Measurements from ENCODE around the gene CLIC4.
"Not testable (repeated sequence)": the region's sequence is repeated elsewhere in the genome, so short reads cannot be mapped to it uniquely, and the experiment has no call there.

CLIC4 gene

DNA sequence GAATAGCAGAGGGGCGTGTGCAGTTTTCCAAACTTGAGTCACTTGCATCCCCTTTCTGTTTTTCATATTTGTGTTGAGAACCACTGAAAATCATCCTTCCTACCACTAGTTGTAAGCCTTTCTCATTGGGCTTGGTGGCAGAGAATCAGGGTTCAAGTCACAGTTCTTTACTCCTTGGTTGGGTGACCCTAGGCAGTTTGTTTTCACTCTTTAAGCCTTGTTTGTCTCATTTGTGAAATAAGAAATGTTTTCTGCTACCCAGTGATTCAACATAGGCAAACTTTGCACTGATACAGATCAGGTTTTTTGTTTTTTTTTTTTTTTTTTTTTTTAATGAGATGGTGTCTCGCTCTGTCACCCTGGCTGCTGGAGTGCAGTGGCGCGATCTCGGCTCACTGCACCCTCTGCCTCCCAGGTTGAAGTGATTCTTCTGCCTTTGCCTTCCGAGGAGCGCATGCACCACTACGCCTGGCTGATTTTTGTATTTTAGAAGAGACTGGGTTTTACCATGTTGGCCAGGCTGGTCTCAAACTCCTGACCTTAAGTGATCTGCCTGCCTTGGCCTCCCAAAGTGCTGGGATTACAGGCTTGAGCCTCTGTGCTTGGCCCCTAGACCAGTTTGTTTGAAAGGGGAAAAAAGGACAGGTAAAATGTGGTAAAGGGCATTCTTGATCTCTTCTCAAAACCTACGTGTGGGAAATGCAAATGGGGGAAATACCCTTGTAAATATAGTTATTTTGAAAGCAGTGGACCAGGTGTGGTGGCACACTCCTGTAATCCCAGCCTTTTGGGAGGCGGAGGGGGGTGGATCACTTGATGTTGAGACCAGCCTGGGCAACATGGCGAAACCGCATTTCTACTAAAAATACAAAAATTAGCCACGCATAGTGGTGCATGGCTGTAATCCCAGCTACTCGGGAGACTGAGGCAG lies 3.2 kb downstream of the CLIC4 start:
- DNase-seq (ENCODE audit: low spot score) = no peak

DNA sequence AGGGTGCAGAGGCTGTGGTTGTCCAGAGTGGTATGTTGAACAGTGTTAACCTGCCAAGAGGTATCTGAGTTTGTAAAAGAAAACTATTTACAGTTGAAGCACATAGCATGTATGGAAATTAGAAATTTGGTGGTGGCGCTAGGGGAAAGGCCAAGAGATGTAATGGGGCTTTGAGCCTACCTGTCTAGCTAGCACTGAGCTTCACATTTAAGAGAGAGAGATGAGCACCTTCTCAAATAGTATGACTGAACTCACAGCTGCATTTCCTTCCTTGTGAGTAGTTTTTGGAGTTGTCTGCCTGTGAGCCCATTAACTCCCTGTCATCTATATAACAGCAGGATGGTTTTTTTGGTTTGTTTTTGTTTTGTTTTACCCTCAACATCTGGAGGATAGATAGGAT lies 4.0 kb downstream of the CLIC4 start:
- DNase-seq (ENCODE audit: low spot score) = no peak

GRCh38 chr1:24749886-24750285 lies 4.6 kb downstream of the CLIC4 start:
- DNase-seq (ENCODE audit: low spot score) = no peak

DNA sequence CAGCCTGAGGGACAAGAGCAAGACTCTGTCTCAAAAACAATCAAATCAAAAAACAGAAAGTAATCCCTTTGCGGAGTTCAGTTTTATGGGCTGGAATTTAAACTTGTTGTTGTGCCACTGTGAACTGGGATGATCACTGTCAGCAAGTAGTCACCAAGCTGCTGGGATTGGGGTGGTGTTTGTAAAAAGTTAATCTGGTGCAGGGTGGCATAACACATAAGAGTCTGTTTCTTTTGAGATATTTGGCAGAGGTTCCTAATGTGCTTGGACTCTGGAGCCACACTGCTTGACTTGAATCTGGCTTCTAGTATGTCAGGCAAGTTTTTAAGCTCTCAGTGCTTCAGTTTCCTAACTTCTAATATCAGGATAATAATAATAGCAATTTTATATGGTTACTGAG lies 6.6 kb downstream of the CLIC4 start:
- no peak for DNase-seq (ENCODE audit: low spot score)

- DNase-seq (ENCODE audit: low spot score) = no peak
These were observed 7.1 kb downstream of the CLIC4 start for GRCh38 chr1:24752305-24752704.

DNA sequence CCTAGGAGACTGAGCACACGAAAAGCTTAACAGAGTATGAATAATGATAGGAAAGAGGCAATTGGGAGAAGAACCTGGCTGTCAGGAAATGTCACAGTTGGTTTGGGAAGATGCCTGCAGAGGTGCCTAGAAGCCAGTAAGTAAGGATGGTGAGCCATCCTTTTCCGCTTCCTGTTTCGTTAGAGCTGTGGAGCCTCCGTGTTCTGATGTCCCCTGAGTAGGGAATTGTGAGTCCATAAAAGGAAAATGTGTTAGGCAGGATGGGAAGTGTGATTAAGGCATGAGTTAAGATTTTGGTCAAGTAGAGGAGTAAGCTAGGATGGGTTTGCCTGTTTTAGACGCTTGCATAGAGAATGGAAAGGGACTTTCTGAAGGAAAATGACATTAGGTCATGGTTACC lies 9.0 kb downstream of the CLIC4 start:
- no peak for DNase-seq (ENCODE audit: low spot score)

GRCh38 chr1:24755323-24755722 lies 10.1 kb downstream of the CLIC4 start:
- not testable (repeated sequence) for DNase-seq (ENCODE audit: low spot score)

- no peak for DNase-seq (ENCODE audit: low spot score)
These were observed 11.1 kb downstream of the CLIC4 start for GRCh38 chr1:24756395-24756794.

GRCh38 chr1:24759492-24759891 lies 14.2 kb downstream of the CLIC4 start:
- no peak for DNase-seq (ENCODE audit: low spot score)

DNA sequence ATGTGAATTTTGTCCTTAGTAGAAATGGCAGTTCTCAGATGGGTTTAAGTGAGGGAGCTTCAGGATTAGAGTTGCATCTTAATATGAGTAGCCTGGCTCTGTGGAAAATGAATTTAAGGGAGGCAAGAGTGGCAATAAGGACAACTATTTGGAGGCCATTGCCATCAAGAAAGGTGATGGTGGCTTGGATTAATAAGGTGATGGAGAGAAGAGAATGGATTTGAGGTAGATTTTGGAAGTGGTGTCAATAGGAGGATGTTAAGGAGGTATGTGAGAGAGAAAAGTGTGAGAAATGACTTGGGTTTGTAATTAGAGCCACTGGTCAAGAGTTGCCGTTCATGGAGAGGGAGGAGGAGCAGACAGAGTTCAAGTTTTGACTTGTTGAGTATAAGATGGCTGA lies 16.3 kb downstream of the CLIC4 start:
- DNase-seq (ENCODE audit: low spot score) = no peak

- no peak for DNase-seq (ENCODE audit: low spot score)
These were observed 17.0 kb downstream of the CLIC4 start for GRCh38 chr1:24762133-24762676.

DNA sequence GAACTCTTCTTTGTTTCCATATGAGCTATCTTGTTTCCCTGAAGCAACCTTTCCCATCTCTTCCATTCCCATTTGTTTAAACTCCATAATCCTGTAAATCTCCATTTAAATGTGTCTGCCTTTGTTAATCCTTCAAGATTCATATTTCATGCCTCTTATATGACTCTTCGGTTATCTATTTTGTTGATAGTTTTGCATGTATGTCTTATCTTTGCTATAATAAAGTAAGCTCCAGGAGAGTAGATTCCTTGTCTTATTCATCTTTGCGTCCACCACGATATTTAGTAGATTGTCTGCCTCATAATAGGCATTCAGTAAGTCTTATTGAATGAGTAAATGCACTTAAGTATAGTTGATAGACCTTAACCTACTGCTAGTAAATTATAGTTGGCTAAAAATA lies 18.4 kb downstream of the CLIC4 start:
- no peak for DNase-seq (ENCODE audit: low spot score)

DNA sequence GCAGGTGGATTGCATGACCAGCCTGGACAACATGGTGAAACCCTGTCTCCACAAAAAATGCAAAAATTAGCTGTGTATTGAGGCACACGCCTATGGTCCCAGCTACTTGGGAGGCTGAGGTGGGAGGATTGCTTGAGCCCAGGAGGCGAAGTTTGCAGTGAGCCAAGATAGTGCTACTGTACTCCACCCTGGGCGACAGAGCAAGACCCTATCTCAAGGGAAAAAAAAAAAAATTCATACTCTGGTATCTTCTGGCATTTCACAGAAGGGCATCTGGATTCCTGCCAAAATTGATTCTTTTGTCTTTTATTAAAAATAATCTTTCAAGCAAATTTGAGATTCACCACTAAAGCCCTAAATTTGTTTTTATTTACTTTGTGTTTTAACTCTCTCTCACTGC lies 19.2 kb downstream of the CLIC4 start:
- no peak for DNase-seq (ENCODE audit: low spot score)

GRCh38 chr1:24764848-24765247 lies 19.6 kb downstream of the CLIC4 start:
- no peak for DNase-seq (ENCODE audit: low spot score)

DNA sequence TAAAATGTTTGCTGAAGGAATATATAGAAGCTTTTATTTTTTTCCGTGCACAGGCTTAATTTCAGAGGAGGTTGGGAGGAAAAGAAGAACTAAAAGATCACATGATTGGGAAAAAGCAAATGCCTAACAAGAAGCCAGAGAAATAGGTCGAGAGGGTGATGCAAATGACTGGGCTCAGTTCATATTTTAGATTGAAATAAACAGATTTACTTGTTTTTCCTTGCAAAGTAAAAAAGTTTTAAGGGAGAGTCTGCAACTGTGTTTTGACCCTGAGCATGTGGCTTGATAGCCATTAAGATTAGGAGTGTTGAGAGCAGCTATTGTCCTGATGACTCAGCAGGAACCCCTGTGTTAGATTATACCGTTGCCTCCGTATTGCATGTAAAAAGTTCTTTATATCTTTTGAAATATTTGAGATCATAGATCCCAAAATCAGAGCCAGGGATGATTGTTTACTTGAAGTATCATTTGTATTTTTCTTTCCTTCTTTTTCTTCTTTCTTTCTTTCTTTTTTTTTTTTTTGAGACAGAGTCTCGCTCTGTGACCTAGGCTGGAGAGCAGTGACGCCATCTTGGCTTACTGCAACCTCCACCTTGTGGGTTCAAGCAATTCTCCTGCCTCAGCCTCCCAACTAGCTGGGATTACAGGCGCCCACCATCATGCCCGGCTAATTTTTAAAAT lies 20.2 kb downstream of the CLIC4 start:
- no peak for DNase-seq (ENCODE audit: low spot score)

DNA sequence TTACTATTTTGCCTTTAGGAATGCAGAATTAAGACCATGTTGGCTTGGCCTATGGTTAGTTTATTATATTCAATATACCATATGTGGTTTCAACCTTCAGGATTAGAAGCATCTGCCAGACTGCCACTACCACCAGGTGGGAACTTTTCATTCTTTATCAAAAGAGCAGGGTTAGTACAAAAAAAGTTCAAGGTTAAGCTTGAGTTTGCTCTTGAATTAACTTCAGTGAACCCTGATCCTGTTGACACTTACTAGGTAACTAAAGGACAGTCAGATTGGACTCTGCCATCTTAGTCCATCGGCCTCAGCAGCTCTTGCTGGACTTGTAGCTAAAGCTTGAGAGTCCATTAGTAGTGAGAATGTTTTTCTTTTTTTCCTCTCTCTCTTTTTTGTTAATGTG lies 22.1 kb downstream of the CLIC4 start:
- DNase-seq (ENCODE audit: low spot score) = no peak

GRCh38 chr1:24768873-24769605 lies 23.8 kb downstream of the CLIC4 start:
- DNase-seq (ENCODE audit: low spot score) = no peak

- no peak for DNase-seq (ENCODE audit: low spot score)
These were observed 24.7 kb downstream of the CLIC4 start for GRCh38 chr1:24769656-24770651.

- no peak for DNase-seq (ENCODE audit: low spot score)
These were observed 25.6 kb downstream of the CLIC4 start for GRCh38 chr1:24770881-24771280.

- no peak for DNase-seq (ENCODE audit: low spot score)
These were observed 26.3 kb downstream of the CLIC4 start for GRCh38 chr1:24771574-24771973.

DNA sequence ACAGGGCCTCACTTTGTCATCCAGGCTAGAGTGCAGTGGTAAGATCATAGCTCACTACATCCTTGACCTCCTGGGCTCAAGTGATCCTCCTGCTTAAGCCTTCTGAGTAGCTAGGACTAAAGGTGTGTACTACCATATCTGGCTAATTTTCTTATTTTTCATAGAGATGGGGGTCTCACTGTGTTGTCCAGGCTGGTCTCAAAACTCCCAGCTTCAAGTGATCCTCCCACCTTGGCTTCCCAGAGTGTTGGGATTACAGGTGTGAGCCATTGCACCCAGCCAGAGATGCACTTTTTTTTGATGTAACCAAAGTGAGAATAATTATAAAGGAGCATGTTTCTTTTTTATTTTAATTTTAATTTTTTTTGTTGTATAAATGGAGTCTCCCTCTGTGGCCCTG lies 28.4 kb downstream of the CLIC4 start:
- no peak for DNase-seq (ENCODE audit: low spot score)

Measured in HuH-7 (cell line).